ENCODE data around the gene NEK1.
A peak's percentile ranks its signal among the peaks of the same experiment; 100 is the strongest.
"Not testable (repeated sequence)": the region's sequence is repeated elsewhere in the genome, so short reads cannot be mapped to it uniquely, and the experiment has no call there.

NEK1 gene

GRCh38 chr4:169627307-169627706, 14.9 kb upstream of the NEK1 start:
- H3K79me2 ChIP-seq (ENCODE audit: insufficient read depth, low read length): peaks cover 99% of the 10 kb centered on the region

GRCh38 chr4:169626331-169627282, 14.2 kb upstream of the NEK1 start:
- Histone ChIP-seq H2AFZ (ENCODE audit: low read depth, low read length, severe bottlenecking) (no peak overlapping the region), H3F3A (ENCODE audit: insufficient read depth) (peaks cover 11% of the 10 kb centered on the region), H3K4me2 (ENCODE audit: low read depth, low read length, poor library complexity, severe bottlenecking) (no peak overlapping the region), H4K20me1 (ENCODE audit: low read depth, low read length) (0 out of 2 replicates have a peak, but pooled peaks cover 5% of the 10 kb centered on the region), H3K79me2 (ENCODE audit: insufficient read depth, low read length) (peaks cover 99% of the 10 kb centered on the region), H3K9me3 (ENCODE audit: insufficient read depth, low read length) (no peaks in the 10 kb centered on the region), H3K4me3 (ENCODE audit: insufficient read depth, low read length, poor library complexity, severe bottlenecking) (no peak overlapping the region), H3K27me3 (ENCODE audit: low read length) (no peaks in the 10 kb centered on the region), H3K9ac (ENCODE audit: low read length) (no peak overlapping the region), H3K36me3 (ENCODE audit: low read length) (0 out of 2 replicates have a peak, but pooled peaks cover 6% of the 10 kb centered on the region), H3K9me2 (replicated peaks; ENCODE audit: insufficient read depth, low read length) (no peaks in the 10 kb centered on the region), H3K27ac (ENCODE audit: low read depth, low read length) (no peak overlapping the region)
- TF ChIP-seq CTCF (IDR thresholded peaks at IDR 0.05; ENCODE audit: insufficient read depth, low read length, poor library complexity, severe bottlenecking) (no peak), EZH2phosphoT487 (conservative IDR thresholded peaks at IDR 0.05; ENCODE audit: low read length) (no peak)

More at GRCh38 chr4:169627307-169627706, 14.9 kb upstream of the NEK1 start:
- Histone ChIP-seq H3K4me3 (ENCODE audit: insufficient read depth, low read length, poor library complexity, severe bottlenecking) (no peak overlapping the region), H3K9me3 (ENCODE audit: insufficient read depth, low read length) (no peaks in the 10 kb centered on the region), H3K9ac (ENCODE audit: low read length) (no peak overlapping the region), H3K27me3 (ENCODE audit: low read length) (no peaks in the 10 kb centered on the region), H3K9me2 (replicated peaks; ENCODE audit: insufficient read depth, low read length) (no peaks in the 10 kb centered on the region), H3F3A (ENCODE audit: insufficient read depth) (0 out of 2 replicates have a peak, but pooled peaks cover 5% of the 10 kb centered on the region), H3K36me3 (ENCODE audit: low read length) (0 out of 2 replicates have a peak, but pooled peaks cover 6% of the 10 kb centered on the region), H3K27ac (ENCODE audit: low read depth, low read length) (no peak overlapping the region), H3K4me2 (ENCODE audit: low read depth, low read length, poor library complexity, severe bottlenecking) (no peak overlapping the region), H2AFZ (ENCODE audit: low read depth, low read length, severe bottlenecking) (no peak overlapping the region), H4K20me1 (ENCODE audit: low read depth, low read length) (0 out of 2 replicates have a peak, but pooled peaks cover 5% of the 10 kb centered on the region)
- no peak for TF ChIP-seq CTCF (IDR thresholded peaks at IDR 0.05; ENCODE audit: insufficient read depth, low read length, poor library complexity, severe bottlenecking)
- TF ChIP-seq EZH2phosphoT487 (conservative IDR thresholded peaks at IDR 0.05; ENCODE audit: low read length): no peak

- no peak overlapping the region for H3K4me2 ChIP-seq (ENCODE audit: low read depth, low read length, poor library complexity, severe bottlenecking)
Measured at GRCh38 chr4:169625886-169626285, 13.5 kb upstream of the NEK1 start.

DNA sequence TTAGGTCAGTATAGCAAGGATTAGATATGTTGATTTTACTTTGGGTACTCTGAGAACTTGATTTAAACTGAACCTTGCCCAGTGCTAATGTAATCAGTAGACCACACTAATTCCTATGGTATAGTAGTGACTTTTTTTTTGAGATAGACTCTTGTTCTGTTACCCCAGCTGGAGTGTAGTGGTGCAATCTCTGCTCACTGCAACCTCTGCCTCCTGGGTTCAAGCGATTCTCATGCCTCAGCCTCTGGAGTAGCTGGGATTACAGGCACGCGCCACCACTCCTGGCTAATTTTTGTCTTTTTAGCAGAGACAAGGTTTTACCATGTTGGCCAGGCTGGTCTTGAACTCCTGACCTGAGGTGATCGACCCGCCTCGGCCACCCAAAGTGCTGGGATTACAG, 11.6 kb upstream of the NEK1 start:
- H3K27me3 ChIP-seq (ENCODE audit: low read length); H3K9me3 ChIP-seq (ENCODE audit: insufficient read depth, low read length); H3K36me3 ChIP-seq (ENCODE audit: low read length); H3K4me3 ChIP-seq (ENCODE audit: insufficient read depth, low read length, poor library complexity, severe bottlenecking); H3K9me2 ChIP-seq (replicated peaks; ENCODE audit: insufficient read depth, low read length); H3K9ac ChIP-seq (ENCODE audit: low read length); H3K27ac ChIP-seq (ENCODE audit: low read depth, low read length); H4K20me1 ChIP-seq (ENCODE audit: low read depth, low read length); H2AFZ ChIP-seq (ENCODE audit: low read depth, low read length, severe bottlenecking): not testable (repeated sequence)
- Histone ChIP-seq H3F3A (ENCODE audit: insufficient read depth) (peaks cover 23% of the 10 kb centered on the region), H3K4me2 (ENCODE audit: low read depth, low read length, poor library complexity, severe bottlenecking) (peak overlapping the region; percentile 100), H3K79me2 (ENCODE audit: insufficient read depth, low read length) (peaks cover 86% of the 10 kb centered on the region)

More at GRCh38 chr4:169625886-169626285, 13.5 kb upstream of the NEK1 start:
- no peak overlapping the region for H3K4me3 ChIP-seq (ENCODE audit: insufficient read depth, low read length, poor library complexity, severe bottlenecking)
- H3F3A ChIP-seq (ENCODE audit: insufficient read depth): peaks cover 14% of the 10 kb centered on the region
- H4K20me1 ChIP-seq (ENCODE audit: low read depth, low read length): 0 out of 2 replicates have a peak, but pooled peaks cover 5% of the 10 kb centered on the region
- no peaks in the 10 kb centered on the region for H3K9me3 ChIP-seq (ENCODE audit: insufficient read depth, low read length)
- TF ChIP-seq CTCF (IDR thresholded peaks at IDR 0.05; ENCODE audit: insufficient read depth, low read length, poor library complexity, severe bottlenecking) (no peak), EZH2phosphoT487 (conservative IDR thresholded peaks at IDR 0.05; ENCODE audit: low read length) (no peak)
- 0 out of 2 replicates have a peak, but pooled peaks cover 6% of the 10 kb centered on the region for H3K36me3 ChIP-seq (ENCODE audit: low read length)
- no peak overlapping the region for H3K27ac ChIP-seq (ENCODE audit: low read depth, low read length)
- H3K9me2 ChIP-seq (replicated peaks; ENCODE audit: insufficient read depth, low read length): no peaks in the 10 kb centered on the region
- H2AFZ ChIP-seq (ENCODE audit: low read depth, low read length, severe bottlenecking): no peak overlapping the region
- H3K9ac ChIP-seq (ENCODE audit: low read length): no peak overlapping the region
- no peaks in the 10 kb centered on the region for H3K27me3 ChIP-seq (ENCODE audit: low read length)
- peaks cover 99% of the 10 kb centered on the region for H3K79me2 ChIP-seq (ENCODE audit: insufficient read depth, low read length)
